ENCODE measurements around the gene MRGPRG. TPM values are rescaled to one million over a fixed set of nuclear protein-coding genes. Genes with fewer than 3 reads are reported as not detected.

The MRGPRG gene
- total and polyA plus RNA-seq, 2 of the 4 experiments (the other 2 are of a cell fraction), result not detected

DNA sequence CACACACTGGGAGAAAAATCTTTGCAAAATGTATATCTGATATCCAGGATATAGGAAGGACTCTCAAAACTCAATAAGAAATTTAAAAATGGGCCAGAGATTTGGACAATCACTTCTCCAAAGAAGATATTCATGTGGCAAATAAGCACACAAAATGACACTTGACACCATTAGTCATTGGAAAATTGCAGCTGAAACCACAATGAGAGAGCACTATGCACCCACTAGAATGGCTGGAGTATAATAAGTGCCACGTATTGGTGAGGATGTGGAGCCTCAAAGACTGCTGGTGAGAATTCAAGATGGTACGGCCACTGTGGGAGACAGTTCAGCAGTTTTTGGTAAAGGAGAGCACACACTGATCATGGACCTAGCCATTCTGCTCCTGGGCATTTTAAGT is 40.7 kb downstream of the MRGPRG start:
- TF ChIP-seq RAD21 (IDR thresholded peaks at IDR 0.05; ENCODE audit: low read length) (no peak), RFX5 (IDR thresholded peaks at IDR 0.05; ENCODE audit: low read depth, low read length) (no peak), BHLHE40 (IDR thresholded peaks at IDR 0.05; ENCODE audit: low read depth, low read length) (no peak), CEBPB (IDR thresholded peaks at IDR 0.05; ENCODE audit: low read depth, low read length) (no peak), MAZ (IDR thresholded peaks at IDR 0.05; ENCODE audit: borderline replicate concordance, low read depth, low read length) (no peak), RCOR1 (IDR thresholded peaks at IDR 0.05; ENCODE audit: insufficient replicate concordance, low read length) (no peak), NFE2L2 (IDR thresholded peaks at IDR 0.05; ENCODE audit: low read depth, low read length) (no peak)
- Histone ChIP-seq H4K91ac (ENCODE audit: insufficient read depth, low read depth, low read length) (no peak overlapping the region), H3K18ac (ENCODE audit: low read depth, low read length) (no peak overlapping the region), H3K9ac (ENCODE audit: low read depth, low read length) (no peak overlapping the region), H2BK20ac (ENCODE audit: low read depth, low read length) (no peak overlapping the region), H2BK120ac (ENCODE audit: low read depth, low read length) (no peak overlapping the region), H2BK15ac (ENCODE audit: low read depth, low read length) (no peak overlapping the region), H3K79me1 (ENCODE audit: low read depth in 1 of 2, low read length in 2 of 2) (no peaks in the 10 kb centered on the region), H3K9me1 (ENCODE audit: insufficient read depth, low read length) (no peaks in the 10 kb centered on the region), H3K4me2 (ENCODE audit: low read depth, low read length) (no peak overlapping the region), H3K56ac (ENCODE audit: extremely low read depth, insufficient read depth, low read length) (no peak overlapping the region), H2AK9ac (replicated peaks; ENCODE audit: low read depth, low read length, poor library complexity) (no peak overlapping the region), H4K8ac (ENCODE audit: low read depth in 2 of 2, low read length in 2 of 2) (no peak overlapping the region), H3K4me1 (ENCODE audit: control insufficient read depth, insufficient read depth, low read length) (0 out of 2 replicates have a peak, but pooled peaks cover 2% of the 10 kb centered on the region), H3K4ac (ENCODE audit: low read depth, low read length) (no peak overlapping the region), H2BK5ac (ENCODE audit: low read depth, low read length, poor library complexity, severe bottlenecking) (no peak overlapping the region), H2AK5ac (ENCODE audit: low read depth, low read length) (no peak overlapping the region), H3K4me3 (ENCODE audit: insufficient read depth, low read depth, low read length) (no peak overlapping the region), H4K5ac (ENCODE audit: low read depth, low read length) (no peak overlapping the region), H2AFZ (replicated peaks; ENCODE audit: low read length, poor library complexity) (no peak overlapping the region), H4K20me1 (ENCODE audit: insufficient read depth, low read length) (no peaks in the 10 kb centered on the region), H3K36me3 (ENCODE audit: control insufficient read depth, insufficient read depth, low read length) (no peaks in the 10 kb centered on the region), H3K9me3 (ENCODE audit: control insufficient read depth, insufficient read depth, low read length) (peaks cover 4% of the 10 kb centered on the region; the same call in 1 of the 2 replicates), H3K27ac (ENCODE audit: insufficient read depth, low read length) (no peak overlapping the region), H3K23ac (ENCODE audit: low read depth, low read length) (no peak overlapping the region), H3K14ac (replicated peaks; ENCODE audit: low read depth, low read length) (no peak overlapping the region), H3K27me3 (ENCODE audit: control insufficient read depth, insufficient read depth, low read length) (peaks cover 11% of the 10 kb centered on the region)
- CTCF ChIA-PET, result no interaction called here
- intact Hi-C loops (cut with micrococcal nuclease) (no loop called here), dilution Hi-C loops (cut with HindIII; ENCODE audit: low sequenced_read_pairs, unreplicated experiment) (no loop called here), in situ Hi-C loops (cut with MboI; ENCODE audit: low sequenced_read_pairs) (no loop called here)
- POLR2A ChIA-PET (ENCODE audit: unreplicated experiment), result no interaction called here
- DNase-seq (no peak), ATAC-seq (ENCODE audit: low read depth) (no peak)
- no TSS peak for BruUV-seq (replicated peaks)
- no CpG with 5 or more reads among the region's 2 CpGs for WGBS, 2 experiments (ENCODE audit: extremely low coverage in 2 of 2, insufficient read length in 1 of 2)

Measured in IMR-90 (cell line).